NCI-H2029 treated with DMSO at 0.1 percent for 48 hours (cell line): ENCODE data around the gene SLC66A2.
"Not testable (repeated sequence)": the region's sequence is repeated elsewhere in the genome, so short reads cannot be mapped to it uniquely, and the experiment has no call there.

ENCODE experiments used
- DNase-seq: peaks from one replicate; lab custom pipeline; 2025; lab: John Stamatoyannopoulos, UW

Gene SLC66A2

GRCh38 chr18:79864955-79865354 is 86.5 kb downstream of the SLC66A2 start:
- DNase-seq: not testable (repeated sequence)

- DNase-seq: no peak
Measured at GRCh38 chr18:79864006-79864725, 87.3 kb downstream of the SLC66A2 start.

- no peak for DNase-seq
Measured at GRCh38 chr18:79863161-79864005, 88.1 kb downstream of the SLC66A2 start.

- DNase-seq: no peak
Measured at GRCh38 chr18:79862562-79862961, 88.9 kb downstream of the SLC66A2 start.

GRCh38 chr18:79861687-79862086 is 89.8 kb downstream of the SLC66A2 start:
- DNase-seq: no peak

- no peak for DNase-seq
Measured at GRCh38 chr18:79859314-79859713, 92.1 kb downstream of the SLC66A2 start.

- no peak for DNase-seq
Measured at GRCh38 chr18:79857082-79857671, 94.3 kb downstream of the SLC66A2 start.

- DNase-seq: no peak
Measured at GRCh38 chr18:79856119-79857007, 95.1 kb downstream of the SLC66A2 start.

- no peak for DNase-seq
Measured at GRCh38 chr18:79855147-79855933, 96.1 kb downstream of the SLC66A2 start.

GRCh38 chr18:79853993-79854364 is 97.5 kb downstream of the SLC66A2 start:
- no peak for DNase-seq

- no peak for DNase-seq
Measured at GRCh38 chr18:79853303-79853992, 98.0 kb downstream of the SLC66A2 start.

- DNase-seq: no peak
Measured at GRCh38 chr18:79852561-79853302, 98.7 kb downstream of the SLC66A2 start.
